ENCODE measurements around the gene HOXD8. TPM values are rescaled to one million over a fixed set of nuclear protein-coding genes. Genes with fewer than 3 reads are reported as not detected.

The HOXD8 gene
- total RNA-seq, 1 donor, result 15.5 TPM

- DNase-seq (ENCODE audit: low read depth), result no peak
- no peak for TF ChIP-seq CTCF (IDR thresholded peaks at IDR 0.05; ENCODE audit: insufficient read depth, low read depth, low read length)
- peak overlapping the region; percentile 58 for H3K4me3 ChIP-seq (ENCODE audit: low read depth, low read length)
These were observed 11.6 kb upstream of the HOXD8 start for GRCh38 chr2:176117823-176118371.

GRCh38 chr2:176118601-176119339, 10.7 kb upstream of the HOXD8 start:
- DNase-seq (ENCODE audit: low read depth), result peak; percentile 88
- peak overlapping the region; percentile 58 for H3K4me3 ChIP-seq (ENCODE audit: low read depth, low read length)
- peak; percentile 64 for TF ChIP-seq CTCF (IDR thresholded peaks at IDR 0.05; ENCODE audit: insufficient read depth, low read depth, low read length)

DNA sequence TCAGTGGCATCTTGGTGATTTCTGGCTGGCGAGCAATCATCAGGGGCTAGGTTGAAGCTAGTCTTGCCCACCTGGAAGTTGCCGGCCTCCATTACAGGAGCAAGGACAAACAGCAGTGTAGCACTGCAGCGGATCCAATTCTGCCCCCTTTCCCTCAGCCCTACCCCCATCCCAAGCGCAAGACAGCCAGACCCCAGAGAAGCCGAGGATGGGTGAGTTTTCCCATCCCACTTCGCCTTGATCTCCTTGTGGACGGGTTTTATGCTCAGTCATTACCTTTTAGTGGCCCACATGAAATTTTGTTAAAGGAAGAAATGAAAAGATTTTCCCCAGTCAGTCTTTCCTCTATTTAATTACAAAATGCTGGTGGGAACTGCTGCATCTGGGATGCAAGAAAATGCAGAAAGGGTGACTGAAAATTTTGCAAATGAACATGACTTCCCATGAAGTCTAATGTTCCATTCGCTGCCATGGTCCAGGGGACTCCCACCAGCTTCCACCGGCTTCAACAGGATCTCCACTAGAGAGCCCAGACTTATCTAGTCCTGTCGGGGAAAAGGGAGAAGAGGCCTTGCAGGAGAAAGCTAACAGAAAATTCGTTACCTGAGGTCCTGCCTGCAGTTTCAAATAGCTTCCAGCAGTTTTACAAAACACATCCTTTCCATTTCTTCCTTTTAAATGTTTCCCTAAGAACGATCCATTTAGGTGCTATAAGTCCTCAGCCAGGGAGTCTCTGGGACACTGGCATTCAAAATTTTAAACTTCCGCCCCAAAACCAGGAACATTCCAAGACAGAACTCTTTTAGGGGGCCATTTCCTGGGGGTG, 8.9 kb upstream of the HOXD8 start:
- DNase-seq (ENCODE audit: low read depth), result peak; percentile 57
- H3K4me3 ChIP-seq (ENCODE audit: low read depth, low read length), result peak overlapping the region; percentile 22
- peak; percentile 12 for TF ChIP-seq CTCF (IDR thresholded peaks at IDR 0.05; ENCODE audit: insufficient read depth, low read depth, low read length)

DNA sequence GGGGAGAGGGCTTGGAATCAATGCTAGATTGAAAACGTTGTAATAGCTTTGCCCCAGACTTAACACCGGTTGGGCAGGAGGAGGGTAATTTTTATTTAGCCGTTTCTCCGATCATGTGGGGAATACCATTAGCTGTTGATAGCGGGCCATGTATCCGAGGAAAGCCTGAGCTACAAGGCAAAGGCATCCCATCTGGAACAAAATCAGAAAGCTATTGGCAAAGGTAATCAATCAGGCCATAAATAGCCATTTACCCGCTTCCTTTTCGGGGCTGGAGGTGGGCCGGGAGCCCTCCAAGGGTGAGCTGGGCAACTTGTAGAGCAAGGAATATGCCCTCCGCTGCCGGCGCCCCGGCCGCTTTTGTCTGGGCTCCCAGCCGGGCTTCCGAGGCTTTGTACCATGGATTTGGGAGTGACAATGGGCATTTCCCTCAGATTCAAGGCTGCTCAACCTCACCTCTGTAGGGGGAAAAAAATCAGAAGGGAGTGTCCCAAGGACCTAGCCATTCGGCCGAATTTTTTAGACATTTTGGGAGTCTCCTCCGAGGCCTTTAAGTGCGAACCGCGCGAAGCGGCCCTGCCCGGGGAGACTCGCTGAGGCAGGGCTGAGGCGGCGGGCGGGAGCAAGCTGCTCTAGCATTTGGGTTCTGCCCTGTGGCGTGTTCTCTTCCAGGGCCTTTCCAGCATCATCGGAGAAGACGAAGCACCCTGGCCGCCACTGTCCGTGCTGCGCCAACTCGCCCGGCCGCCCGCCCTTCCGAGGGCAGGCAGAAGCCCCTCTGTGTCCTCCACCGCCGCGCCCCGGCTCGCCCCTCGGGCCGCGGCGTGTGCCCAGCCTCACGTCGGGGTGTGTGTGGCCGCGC, 8.1 kb upstream of the HOXD8 start:
- TF ChIP-seq CTCF (IDR thresholded peaks at IDR 0.05; ENCODE audit: insufficient read depth, low read depth, low read length), result no peak
- peak overlapping the region; percentile 24 for H3K4me3 ChIP-seq (ENCODE audit: low read depth, low read length)
- peak; percentile 37 for DNase-seq (ENCODE audit: low read depth)

- peak overlapping the region; percentile 51 for H3K4me3 ChIP-seq (ENCODE audit: low read depth, low read length)
- no peak for TF ChIP-seq CTCF (IDR thresholded peaks at IDR 0.05; ENCODE audit: insufficient read depth, low read depth, low read length)
- peak; percentile 81 for DNase-seq (ENCODE audit: low read depth)
These were observed 7.3 kb upstream of the HOXD8 start for GRCh38 chr2:176122052-176122682.
